GM19452 (cell line): Measurements from ENCODE around the gene FAM193A.
"Not testable (repeated sequence)": the region's sequence is repeated elsewhere in the genome, so short reads cannot be mapped to it uniquely, and the experiment has no call there.

ENCODE experiments used
- ATAC-seq: cut with Tn5 transposase; IDR thresholded peaks from one replicate; pipeline ENCODE4 v1.9.1; 2021; ENCODE audit not compliant: unreplicated experiment

The FAM193A gene

GRCh38 chr4:2536193-2537010 lies at the start of gene FAM193A:
Gene FAM193A, plus strand, starts transcription at chr4:2536647. Its CDS starts 269 bp downstream, at chr4:2536916.
- ATAC-seq: peak; percentile 89

GRCh38 chr4:2486981-2487380 lies 49.5 kb upstream of the FAM193A start:
- no peak for ATAC-seq

- ATAC-seq: peak; percentile 40
Observed at GRCh38 chr4:2487632-2488031, 48.8 kb upstream of the FAM193A start.

GRCh38 chr4:2489081-2489805 lies 47.2 kb upstream of the FAM193A start:
- ATAC-seq: no peak

- no peak for ATAC-seq
Observed at GRCh38 chr4:2489841-2490552, 46.5 kb upstream of the FAM193A start.

- ATAC-seq: no peak
Observed at GRCh38 chr4:2492970-2493369, 43.5 kb upstream of the FAM193A start.

GRCh38 chr4:2494992-2495391 lies 41.5 kb upstream of the FAM193A start:
- ATAC-seq: no peak

- no peak for ATAC-seq
Observed at GRCh38 chr4:2497324-2497723, 39.1 kb upstream of the FAM193A start.

- ATAC-seq: peak; percentile 93
Observed at GRCh38 chr4:2497931-2498330, 38.5 kb upstream of the FAM193A start.

- no peak for ATAC-seq
Observed at GRCh38 chr4:2500547-2500946, 35.9 kb upstream of the FAM193A start.

- ATAC-seq: no peak
Observed at GRCh38 chr4:2501034-2501594, 35.3 kb upstream of the FAM193A start.

GRCh38 chr4:2503809-2504208 lies 32.6 kb upstream of the FAM193A start:
- ATAC-seq: no peak

- no peak for ATAC-seq
Observed at GRCh38 chr4:2507259-2507658, 29.2 kb upstream of the FAM193A start.

GRCh38 chr4:2507855-2508254 lies 28.6 kb upstream of the FAM193A start:
- no peak for ATAC-seq

- no peak for ATAC-seq
Observed at GRCh38 chr4:2510351-2511259, 25.8 kb upstream of the FAM193A start.

GRCh38 chr4:2511645-2512131 lies 24.8 kb upstream of the FAM193A start:
- no peak for ATAC-seq

GRCh38 chr4:2512396-2513135 lies 23.9 kb upstream of the FAM193A start:
- no peak for ATAC-seq

GRCh38 chr4:2514193-2514592 lies 22.3 kb upstream of the FAM193A start:
- ATAC-seq: not testable (repeated sequence)

- not testable (repeated sequence) for ATAC-seq
Observed at GRCh38 chr4:2514944-2515343, 21.5 kb upstream of the FAM193A start.
